ENCODE measurements around the gene SYNPO. TPM values are rescaled to one million over a fixed set of nuclear protein-coding genes. Genes with fewer than 3 reads are reported as not detected.

The SYNPO gene
- total RNA-seq, 1 donor from 2014 or later = 40.2 TPM

- no peak overlapping the region for H2AFZ ChIP-seq (ENCODE audit: low read depth, low read length)
- DNase-seq (ENCODE audit: low read depth) = no peak
- H3K4me1 Mint-ChIP-seq (ENCODE audit: low read depth, unreplicated experiment) = peaks cover 14% of the 10 kb centered on the region
Measured at GRCh38 chr5:150658699-150659265, 18.3 kb downstream of the SYNPO start.

GRCh38 chr5:150659360-150660107 is 19.1 kb downstream of the SYNPO start:
- H3K9me3 ChIP-seq (ENCODE audit: insufficient read depth, low read depth, low read length) = no peaks in the 10 kb centered on the region
- no peak overlapping the region for H3K27ac ChIP-seq (ENCODE audit: low read depth, low read length)
- Mint-ChIP-seq H3K36me3 (ENCODE audit: low read depth, unreplicated experiment) (peaks cover 4% of the 10 kb centered on the region), H3K4me1 (ENCODE audit: low read depth, unreplicated experiment) (peaks cover 14% of the 10 kb centered on the region), H3K27me3 (ENCODE audit: low read depth, unreplicated experiment) (peaks cover 26% of the 10 kb centered on the region), H3K9me3 (ENCODE audit: unreplicated experiment) (peaks cover 3% of the 10 kb centered on the region), H3K4me3 (ENCODE audit: unreplicated experiment) (no peak overlapping the region), H3K27ac (ENCODE audit: unreplicated experiment) (no peak overlapping the region)
- H3K9ac ChIP-seq (ENCODE audit: low read length) = no peak overlapping the region
- H3K4me3 ChIP-seq (ENCODE audit: insufficient read depth, low read depth, low read length) = no peak overlapping the region
- no peak overlapping the region for H3K4me2 ChIP-seq (ENCODE audit: low read length)
- H2AFZ ChIP-seq (ENCODE audit: low read depth, low read length) = no peak overlapping the region
- TF ChIP-seq EZH2 (IDR thresholded peaks at IDR 0.05; ENCODE audit: insufficient read depth, low read length) = no peak
- TF ChIP-seq, protein P1, sequence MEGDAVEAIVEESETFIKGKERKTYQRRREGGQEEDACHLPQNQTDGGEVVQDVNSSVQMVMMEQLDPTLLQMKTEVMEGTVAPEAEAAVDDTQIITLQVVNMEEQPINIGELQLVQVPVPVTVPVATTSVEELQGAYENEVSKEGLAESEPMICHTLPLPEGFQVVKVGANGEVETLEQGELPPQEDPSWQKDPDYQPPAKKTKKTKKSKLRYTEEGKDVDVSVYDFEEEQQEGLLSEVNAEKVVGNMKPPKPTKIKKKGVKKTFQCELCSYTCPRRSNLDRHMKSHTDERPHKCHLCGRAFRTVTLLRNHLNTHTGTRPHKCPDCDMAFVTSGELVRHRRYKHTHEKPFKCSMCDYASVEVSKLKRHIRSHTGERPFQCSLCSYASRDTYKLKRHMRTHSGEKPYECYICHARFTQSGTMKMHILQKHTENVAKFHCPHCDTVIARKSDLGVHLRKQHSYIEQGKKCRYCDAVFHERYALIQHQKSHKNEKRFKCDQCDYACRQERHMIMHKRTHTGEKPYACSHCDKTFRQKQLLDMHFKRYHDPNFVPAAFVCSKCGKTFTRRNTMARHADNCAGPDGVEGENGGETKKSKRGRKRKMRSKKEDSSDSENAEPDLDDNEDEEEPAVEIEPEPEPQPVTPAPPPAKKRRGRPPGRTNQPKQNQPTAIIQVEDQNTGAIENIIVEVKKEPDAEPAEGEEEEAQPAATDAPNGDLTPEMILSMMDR (IDR thresholded peaks at IDR 0.05; ENCODE audit: insufficient read depth, low read depth, low read length) = no peak
- peaks cover under 1% of the 10 kb centered on the region for H3K79me2 ChIP-seq (ENCODE audit: insufficient read depth, low read length)
- H3K36me3 ChIP-seq (ENCODE audit: insufficient read depth, low read length) = no peaks in the 10 kb centered on the region
- FAIRE-seq = no peak
- peaks cover 15% of the 10 kb centered on the region for H3K4me1 ChIP-seq (ENCODE audit: insufficient read depth, low read length)
- H3K27me3 ChIP-seq (ENCODE audit: insufficient read depth, low read length) = peaks cover 14% of the 10 kb centered on the region
- peaks cover 14% of the 10 kb centered on the region for H4K20me1 ChIP-seq (ENCODE audit: insufficient read depth, low read length)
- DNase-seq (ENCODE audit: low read depth) = no peak

More at GRCh38 chr5:150658699-150659265, 18.3 kb downstream of the SYNPO start:
- no peak for FAIRE-seq
- H3K9me3 Mint-ChIP-seq (ENCODE audit: unreplicated experiment) = peaks cover 3% of the 10 kb centered on the region
- Histone ChIP-seq H3K79me2 (ENCODE audit: insufficient read depth, low read length) (peaks cover 4% of the 10 kb centered on the region), H3K27ac (ENCODE audit: low read depth, low read length) (no peak overlapping the region), H3K27me3 (ENCODE audit: insufficient read depth, low read length) (peaks cover 14% of the 10 kb centered on the region), H3K9me3 (ENCODE audit: insufficient read depth, low read depth, low read length) (no peaks in the 10 kb centered on the region), H3K4me1 (ENCODE audit: insufficient read depth, low read length) (peaks cover 16% of the 10 kb centered on the region), H4K20me1 (ENCODE audit: insufficient read depth, low read length) (peaks cover 22% of the 10 kb centered on the region), H3K36me3 (ENCODE audit: insufficient read depth, low read length) (no peaks in the 10 kb centered on the region), H3K4me2 (ENCODE audit: low read length) (no peak overlapping the region), H3K9ac (ENCODE audit: low read length) (no peak overlapping the region), H3K4me3 (ENCODE audit: insufficient read depth, low read depth, low read length) (no peak overlapping the region)
- peaks cover 7% of the 10 kb centered on the region for H3K36me3 Mint-ChIP-seq (ENCODE audit: low read depth, unreplicated experiment)
- peak overlapping the region; percentile 28 for H3K4me3 Mint-ChIP-seq (ENCODE audit: unreplicated experiment)
- H3K27me3 Mint-ChIP-seq (ENCODE audit: low read depth, unreplicated experiment) = peaks cover 23% of the 10 kb centered on the region
- TF ChIP-seq EZH2 (IDR thresholded peaks at IDR 0.05; ENCODE audit: insufficient read depth, low read length) = no peak
- TF ChIP-seq, protein P1 (IDR thresholded peaks at IDR 0.05; ENCODE audit: insufficient read depth, low read depth, low read length) = no peak
- H3K27ac Mint-ChIP-seq (ENCODE audit: unreplicated experiment) = peak overlapping the region; percentile 83

All from astrocyte (in vitro differentiated cells and primary cell).